Adipocyte (in vitro differentiated cells): ENCODE measurements around the gene KCNIP1.
"Not testable (repeated sequence)": the region's sequence is repeated elsewhere in the genome, so short reads cannot be mapped to it uniquely, and the experiment has no call there.

Source experiments
- DNase-seq: peaks from one replicate; pipeline ENCODE4 v3.0.0-alpha.2; 2015; ENCODE audit warnings: low read depth
- H3K27me3 ChIP-seq: replicated peaks from 2 replicates; pipeline ENCODE4 v1.7.0; 2013; ENCODE audit warnings: mild to moderate bottlenecking, low read length, moderate library complexity; ENCODE audit not compliant: control insufficient read depth, insufficient read depth
- H3K36me3 ChIP-seq: 2 replicates; pipeline ENCODE4 v1.7.0; 2013; ENCODE audit warnings: low read length, mild to moderate bottlenecking, moderate library complexity; ENCODE audit not compliant: control insufficient read depth, insufficient read depth, severe bottlenecking
- H3K4me1 ChIP-seq: 2 replicates; pipeline ENCODE4 v1.7.0; 2013; ENCODE audit warnings: mild to moderate bottlenecking, low read length, moderate library complexity; ENCODE audit not compliant: control insufficient read depth, insufficient read depth
- H3K4me3 ChIP-seq: 2 replicates; pipeline ENCODE4 v1.7.0; 2013; ENCODE audit warnings: mild to moderate bottlenecking, low read length, moderate library complexity
- H3K9ac ChIP-seq: 2 replicates; pipeline ENCODE4 v1.7.0; 2013; ENCODE audit warnings: mild to moderate bottlenecking, low read length, moderate library complexity
- H3K9me3 ChIP-seq: 2 replicates; pipeline ENCODE4 v1.7.0; 2013; ENCODE audit warnings: mild to moderate bottlenecking, low read length, moderate library complexity; ENCODE audit not compliant: control insufficient read depth

The KCNIP1 gene

GRCh38 chr5:170761048-170761707 lies 257.4 kb downstream of the KCNIP1 start:
- Histone ChIP-seq H3K27me3 (peaks cover 18% of the 10 kb centered on the region), H3K9me3 (no peaks in the 10 kb centered on the region)
- no peak for DNase-seq

GRCh38 chr5:170761708-170762066 lies 257.9 kb downstream of the KCNIP1 start:
- no peak overlapping the region for H3K9ac ChIP-seq
- no peaks in the 10 kb centered on the region for H3K36me3 ChIP-seq
- no peak overlapping the region for H3K4me3 ChIP-seq
- peaks cover 14% of the 10 kb centered on the region for H3K4me1 ChIP-seq
- no peak for DNase-seq
- no peaks in the 10 kb centered on the region for H3K9me3 ChIP-seq
- H3K27me3 ChIP-seq: peaks cover 18% of the 10 kb centered on the region

More at GRCh38 chr5:170761048-170761707, 257.4 kb downstream of the KCNIP1 start:
- Histone ChIP-seq H3K36me3 (no peaks in the 10 kb centered on the region), H3K4me3 (no peak overlapping the region), H3K9ac (no peak overlapping the region), H3K4me1 (peaks cover 19% of the 10 kb centered on the region)

DNA sequence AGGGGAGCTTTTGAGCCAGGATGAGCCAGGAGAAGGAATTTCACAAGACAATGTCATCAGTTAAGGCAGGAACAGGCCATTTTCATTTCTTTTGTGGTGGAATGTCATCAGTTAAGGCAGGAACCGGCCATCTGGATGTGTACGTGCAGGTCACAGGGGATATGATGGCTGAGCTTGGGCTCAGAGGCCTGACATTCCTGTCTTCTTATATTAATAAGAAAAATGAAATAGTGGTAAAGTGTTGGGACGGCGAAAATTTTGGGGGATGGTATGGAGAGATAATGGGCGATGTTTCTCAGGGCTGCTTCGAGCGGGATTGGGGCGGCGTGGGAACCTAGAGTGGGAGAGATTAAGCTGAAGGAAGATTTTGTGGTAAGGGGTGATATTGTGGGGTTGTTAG lies 258.5 kb downstream of the KCNIP1 start:
- not testable (repeated sequence) for H3K4me1 ChIP-seq, H3K9ac ChIP-seq, H3K36me3 ChIP-seq, H3K9me3 ChIP-seq, H3K4me3 ChIP-seq, DNase-seq
- peaks cover 18% of the 10 kb centered on the region for H3K27me3 ChIP-seq

- not testable (repeated sequence) for H3K36me3 ChIP-seq, H3K9me3 ChIP-seq, H3K4me1 ChIP-seq, DNase-seq, H3K9ac ChIP-seq, H3K4me3 ChIP-seq
- H3K27me3 ChIP-seq: peaks cover 29% of the 10 kb centered on the region
These were observed 262.0 kb downstream of the KCNIP1 start for GRCh38 chr5:170765868-170766267.

- no peak overlapping the region for H3K9ac ChIP-seq
- H3K36me3 ChIP-seq: no peaks in the 10 kb centered on the region
- H3K27me3 ChIP-seq: peaks cover 43% of the 10 kb centered on the region
- no peaks in the 10 kb centered on the region for H3K4me1 ChIP-seq
- DNase-seq: no peak
- no peak overlapping the region for H3K4me3 ChIP-seq
- H3K9me3 ChIP-seq: no peaks in the 10 kb centered on the region
These were observed 265.4 kb downstream of the KCNIP1 start for GRCh38 chr5:170769246-170769645.

GRCh38 chr5:170769898-170770416 lies 266.1 kb downstream of the KCNIP1 start:
- DNase-seq: no peak
- no peaks in the 10 kb centered on the region for H3K9me3 ChIP-seq
- H3K9ac ChIP-seq: no peak overlapping the region
- peaks cover 49% of the 10 kb centered on the region for H3K27me3 ChIP-seq
- H3K4me1 ChIP-seq: no peaks in the 10 kb centered on the region
- no peaks in the 10 kb centered on the region for H3K36me3 ChIP-seq
- H3K4me3 ChIP-seq: no peak overlapping the region

DNA sequence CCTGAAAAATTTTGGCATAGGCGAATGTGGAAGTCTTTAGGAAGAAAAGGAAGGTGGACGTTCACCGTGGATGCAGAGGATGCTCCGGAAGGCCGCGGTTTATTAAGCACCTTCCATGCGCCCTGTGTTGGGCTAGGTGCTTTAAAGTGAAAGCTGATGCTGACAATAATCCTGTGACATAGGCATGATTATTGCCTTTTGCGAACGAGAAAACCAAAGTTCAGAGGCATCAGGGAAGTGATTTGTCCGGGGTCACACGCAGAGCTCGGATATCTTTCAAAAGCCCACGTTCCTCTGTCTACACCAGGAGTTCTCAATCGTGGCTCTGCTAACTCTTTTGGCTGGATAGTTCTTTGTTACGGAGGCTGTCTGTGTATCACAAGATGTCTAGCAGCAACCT lies 267.7 kb downstream of the KCNIP1 start:
- Histone ChIP-seq H3K4me3 (no peak overlapping the region), H3K27me3 (peaks cover 49% of the 10 kb centered on the region), H3K9me3 (no peaks in the 10 kb centered on the region), H3K9ac (no peak overlapping the region), H3K4me1 (no peaks in the 10 kb centered on the region), H3K36me3 (no peaks in the 10 kb centered on the region)
- no peak for DNase-seq

DNA sequence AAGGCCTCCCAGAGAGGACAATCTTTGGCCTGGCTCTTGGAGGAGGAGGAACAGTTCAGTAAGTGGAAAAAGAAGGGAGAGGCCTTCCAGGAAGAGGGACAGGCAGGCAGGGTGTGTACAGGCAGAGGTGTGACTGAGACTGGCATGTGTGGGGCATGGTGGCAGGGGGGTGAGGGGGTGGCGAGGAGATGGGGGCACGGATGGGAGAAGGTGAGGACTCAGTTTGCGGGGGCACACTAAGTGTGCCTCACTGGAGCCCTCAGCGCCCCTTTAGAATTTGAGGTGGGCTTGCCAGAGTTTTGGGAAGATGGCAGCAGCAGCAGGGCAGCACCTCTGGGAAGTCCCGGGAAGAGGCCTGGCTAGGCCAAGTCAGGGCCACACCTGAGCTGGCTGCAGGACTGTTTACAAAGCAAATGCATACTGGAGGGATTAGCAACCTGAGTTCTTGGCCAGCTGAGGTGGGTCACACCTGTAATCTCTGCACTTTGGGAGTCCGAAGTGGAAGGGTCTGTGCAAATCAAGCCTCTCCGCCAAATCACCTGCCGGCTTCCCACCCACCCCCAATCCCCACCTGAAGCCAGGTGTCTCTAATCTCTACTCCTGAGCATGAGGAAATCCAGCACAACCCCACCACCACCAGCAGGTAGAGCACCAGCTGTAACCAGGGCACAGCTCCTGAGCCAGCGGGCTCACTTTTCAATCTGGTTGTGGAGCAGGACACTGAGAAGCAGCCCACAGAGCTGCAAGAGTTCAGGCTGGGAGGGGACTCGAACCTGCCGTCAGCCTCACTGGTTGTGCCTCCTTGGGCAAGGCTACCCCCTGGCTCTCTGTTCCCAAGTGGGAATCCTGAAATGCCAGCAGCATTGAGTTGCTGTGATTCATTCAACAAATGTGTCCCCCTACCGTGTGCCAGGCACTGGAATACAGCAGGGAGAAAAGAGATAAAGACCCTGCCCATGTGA lies 269.5 kb downstream of the KCNIP1 start:
- H3K27me3 ChIP-seq: peaks cover 42% of the 10 kb centered on the region
- H3K36me3 ChIP-seq: no peaks in the 10 kb centered on the region
- DNase-seq: no peak
- no peaks in the 10 kb centered on the region for H3K9me3 ChIP-seq
- H3K4me3 ChIP-seq: no peak overlapping the region
- H3K9ac ChIP-seq: no peak overlapping the region
- no peaks in the 10 kb centered on the region for H3K4me1 ChIP-seq

- no peak overlapping the region for H3K4me3 ChIP-seq
- no peak overlapping the region for H3K9ac ChIP-seq
- H3K4me1 ChIP-seq: no peaks in the 10 kb centered on the region
- no peaks in the 10 kb centered on the region for H3K9me3 ChIP-seq
- no peak for DNase-seq
- H3K36me3 ChIP-seq: no peaks in the 10 kb centered on the region
- H3K27me3 ChIP-seq: peaks cover 33% of the 10 kb centered on the region
These were observed 271.0 kb downstream of the KCNIP1 start for GRCh38 chr5:170774831-170775230.

DNA sequence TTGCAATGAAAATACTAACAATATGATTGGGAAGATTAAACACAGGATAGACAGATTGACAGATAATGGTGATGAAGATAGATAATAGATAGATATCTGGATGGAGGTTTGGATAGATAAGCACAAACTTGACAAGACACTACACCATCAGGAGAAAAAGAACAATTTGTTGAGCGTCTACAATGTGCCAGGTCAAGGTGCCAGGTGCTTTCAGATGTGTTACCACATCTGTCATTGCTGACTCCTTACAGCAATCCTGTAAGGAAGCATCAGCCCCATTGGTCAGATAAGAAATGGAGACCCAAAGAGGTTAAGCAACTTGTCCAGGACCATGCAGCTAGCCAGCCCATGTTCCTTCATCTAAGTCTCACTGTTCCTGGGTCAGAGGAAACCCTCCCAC lies 278.1 kb downstream of the KCNIP1 start:
- Histone ChIP-seq H3K36me3 (no peaks in the 10 kb centered on the region), H3K4me1 (no peaks in the 10 kb centered on the region), H3K9me3 (no peaks in the 10 kb centered on the region), H3K4me3 (no peak overlapping the region), H3K27me3 (peaks cover 24% of the 10 kb centered on the region), H3K9ac (no peak overlapping the region)
- no peak for DNase-seq

DNA sequence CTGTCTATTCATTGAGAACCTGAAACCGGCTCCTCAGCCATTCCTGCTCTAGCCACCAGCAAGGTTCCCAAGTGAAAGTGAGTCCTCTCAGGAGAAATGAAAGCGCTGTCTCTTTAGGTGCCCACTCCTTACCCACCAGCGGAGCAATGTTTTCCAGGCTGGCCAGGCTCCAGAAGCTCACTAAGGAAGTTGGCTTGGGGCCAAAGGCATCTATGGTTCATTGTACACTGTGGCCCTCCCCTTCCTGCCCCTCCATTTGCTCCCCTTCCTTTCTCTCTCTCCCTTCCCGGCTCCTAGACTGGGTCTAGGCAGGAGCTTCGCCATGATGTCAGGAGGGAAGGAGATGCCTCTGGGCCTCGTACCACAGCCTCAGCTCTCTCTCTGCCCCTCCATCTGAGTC lies 278.6 kb downstream of the KCNIP1 start:
- no peaks in the 10 kb centered on the region for H3K36me3 ChIP-seq
- H3K9ac ChIP-seq: no peak overlapping the region
- no peaks in the 10 kb centered on the region for H3K4me1 ChIP-seq
- DNase-seq: no peak
- H3K27me3 ChIP-seq: peaks cover 24% of the 10 kb centered on the region
- H3K9me3 ChIP-seq: no peaks in the 10 kb centered on the region
- no peak overlapping the region for H3K4me3 ChIP-seq
